AG04450 (cell line): ENCODE measurements around the gene MYO1F. TPM values are rescaled to one million over a fixed set of nuclear protein-coding genes. Genes with fewer than 3 reads are reported as not detected.
"Not testable (repeated sequence)": the region's sequence is repeated elsewhere in the genome, so short reads cannot be mapped to it uniquely, and the experiment has no call there.

Experiments
- CTCF ChIA-PET: fragments of 300-600, 350-600 bp; formaldehyde crosslinking; extraction: SDS; loops from one replicate; lab custom pipeline; 2022; ENCODE audit warnings: antibody characterized with exemption, inconsistent platforms; lab: Charles Lee
- POLR2A ChIA-PET: fragments of 350-600 bp; formaldehyde crosslinking; extraction: SDS; loops from one replicate; lab custom pipeline; 2021; ENCODE audit warnings: antibody characterized with exemption, inconsistent platforms; lab: Yijun Ruan, JAX
- DNase-seq: peaks from one replicate; pipeline ENCODE4 v3.0.0-alpha.2; 2011; ENCODE audit warnings: low read depth, low spot score
- H3K27ac ChIP-seq: one replicate; pipeline ENCODE4 v1.5.1; 2012; ENCODE audit warnings: low read depth, low read length, control low read depth
- H3K27me3 ChIP-seq: one replicate; pipeline ENCODE4 v1.6.0; 2012; ENCODE audit warnings: low read length; ENCODE audit not compliant: control insufficient read depth, insufficient read depth
- H3K4me3 ChIP-seq: 2 replicates; pipeline ENCODE4 v1.5.1; 2011; ENCODE audit warnings: mild to moderate bottlenecking, low read depth, low read length, control low read depth
- H3K9me3 ChIP-seq: 2 replicates; pipeline ENCODE4 v1.5.1; 2012; ENCODE audit warnings: low read length; ENCODE audit not compliant: control insufficient read depth, insufficient read depth
- polyA plus RNA-seq: library from polyadenylated mRNA; depleted of rRNA; stranded (reverse); fragments of >200 nt; gene quantifications from 2 replicates; pipeline ENCODE4 v1.2.3, GENCODE V29; 2011
- TF ChIP-seq, protein P1 (sequence below): IDR thresholded peaks from 2 replicates; pipeline ENCODE4 v1.5.1; 2011; ENCODE audit warnings: low read depth, low read length, control low read depth, inconsistent platforms

Gene MYO1F
- polyA plus RNA-seq, 1 experiment = 0.10 TPM

- DNase-seq = no peak
- Histone ChIP-seq H3K27ac (no peak overlapping the region), H3K9me3 (no peaks in the 10 kb centered on the region; the same call in 1 of the 2 replicates), H3K4me3 (no peak overlapping the region), H3K27me3 (no peaks in the 10 kb centered on the region)
- ChIA-PET CTCF (interaction anchor here (0.5 to 1.7 kb wide), 3 partner anchors 10 to 48 kb away, joined by 3 to 12 read pairs (median 5); no protein-coding TSS in a partner anchor), POLR2A (no interaction called here)
- TF ChIP-seq, protein P1, sequence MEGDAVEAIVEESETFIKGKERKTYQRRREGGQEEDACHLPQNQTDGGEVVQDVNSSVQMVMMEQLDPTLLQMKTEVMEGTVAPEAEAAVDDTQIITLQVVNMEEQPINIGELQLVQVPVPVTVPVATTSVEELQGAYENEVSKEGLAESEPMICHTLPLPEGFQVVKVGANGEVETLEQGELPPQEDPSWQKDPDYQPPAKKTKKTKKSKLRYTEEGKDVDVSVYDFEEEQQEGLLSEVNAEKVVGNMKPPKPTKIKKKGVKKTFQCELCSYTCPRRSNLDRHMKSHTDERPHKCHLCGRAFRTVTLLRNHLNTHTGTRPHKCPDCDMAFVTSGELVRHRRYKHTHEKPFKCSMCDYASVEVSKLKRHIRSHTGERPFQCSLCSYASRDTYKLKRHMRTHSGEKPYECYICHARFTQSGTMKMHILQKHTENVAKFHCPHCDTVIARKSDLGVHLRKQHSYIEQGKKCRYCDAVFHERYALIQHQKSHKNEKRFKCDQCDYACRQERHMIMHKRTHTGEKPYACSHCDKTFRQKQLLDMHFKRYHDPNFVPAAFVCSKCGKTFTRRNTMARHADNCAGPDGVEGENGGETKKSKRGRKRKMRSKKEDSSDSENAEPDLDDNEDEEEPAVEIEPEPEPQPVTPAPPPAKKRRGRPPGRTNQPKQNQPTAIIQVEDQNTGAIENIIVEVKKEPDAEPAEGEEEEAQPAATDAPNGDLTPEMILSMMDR = no peak
These were observed 9.6 kb downstream of the MYO1F start for GRCh38 chr19:8567522-8568172.

GRCh38 chr19:8566855-8567254, 10.4 kb downstream of the MYO1F start:
- Histone ChIP-seq H3K27me3 (no peaks in the 10 kb centered on the region), H3K27ac (no peak overlapping the region), H3K4me3 (no peak overlapping the region), H3K9me3 (no peaks in the 10 kb centered on the region; the same call in 1 of the 2 replicates)
- ChIA-PET POLR2A (no interaction called here), CTCF (interaction anchor here (1.7 kb wide), 2 partner anchors 11 to 14 kb away, joined by 3 to 12 read pairs; no protein-coding TSS in a partner anchor)
- no peak for DNase-seq
- TF ChIP-seq, protein P1 = no peak

DNA sequence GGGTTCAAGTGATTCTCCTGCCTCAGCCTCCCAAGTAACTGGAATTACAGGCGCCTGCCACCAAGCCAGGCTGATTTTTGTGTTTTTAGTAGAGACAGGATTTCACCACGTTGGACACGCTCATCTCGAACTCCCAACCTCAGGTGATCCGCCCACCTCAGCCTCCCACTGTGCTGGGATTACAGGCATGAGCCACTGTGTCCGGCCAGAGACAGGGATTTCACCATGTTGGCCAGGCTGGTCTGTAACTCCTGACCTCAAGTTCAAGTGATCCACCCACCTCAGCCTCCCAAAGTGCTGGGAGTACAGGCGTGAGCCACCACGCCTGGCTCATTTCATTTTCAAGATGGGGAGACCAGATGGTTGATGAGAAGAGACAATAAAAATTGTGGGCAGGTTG, 12.4 kb downstream of the MYO1F start:
- H3K27ac ChIP-seq, DNase-seq, H3K4me3 ChIP-seq, POLR2A ChIA-PET, H3K9me3 ChIP-seq, H3K27me3 ChIP-seq: not testable (repeated sequence)
- CTCF ChIA-PET = interaction anchor here (1.4 kb wide), 1 partner anchor 14 kb away, joined by 4 read pairs; no protein-coding TSS in a partner anchor

DNA sequence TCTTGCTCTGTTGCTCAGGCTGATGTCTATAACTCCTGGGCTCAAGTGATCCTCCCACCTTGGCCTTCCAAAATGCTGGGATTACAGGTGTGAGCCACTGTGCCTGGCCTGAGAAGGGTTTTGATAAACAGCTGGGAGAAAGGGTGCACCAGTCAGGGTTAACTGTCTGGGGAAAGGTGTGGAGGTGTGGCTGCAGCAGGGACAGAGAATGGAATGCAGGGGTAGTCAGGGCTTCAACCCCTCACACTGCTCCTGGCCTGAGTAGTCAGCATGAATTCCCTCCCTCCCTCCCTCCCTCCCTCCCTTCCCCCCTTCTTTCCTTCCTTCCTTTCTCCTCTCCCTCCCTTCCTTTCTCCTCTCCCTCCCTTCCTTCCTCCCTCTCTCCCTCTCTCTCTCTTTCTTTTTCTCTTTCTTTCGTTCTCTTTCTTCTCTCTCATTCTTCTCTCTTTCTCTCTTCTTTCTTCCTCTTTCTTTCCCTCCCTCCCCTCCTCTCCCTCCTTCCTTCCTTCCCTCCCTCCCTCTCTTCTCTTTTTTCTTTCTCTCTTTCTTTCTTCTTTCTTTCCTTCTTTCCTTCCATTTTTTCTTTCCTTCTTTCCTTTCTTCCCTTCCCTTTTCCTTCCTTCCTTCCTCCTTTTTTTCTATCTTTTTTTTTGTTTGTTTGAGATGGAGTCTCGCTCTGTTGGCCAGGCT, 16.0 kb downstream of the MYO1F start:
- Histone ChIP-seq H3K27ac (no peak overlapping the region), H3K27me3 (peaks cover 3% of the 10 kb centered on the region), H3K9me3 (no peaks in the 10 kb centered on the region), H3K4me3 (no peak overlapping the region)
- POLR2A ChIA-PET = no interaction called here
- DNase-seq = no peak
- CTCF ChIA-PET = no interaction called here
- TF ChIP-seq, protein P1 = no peak

GRCh38 chr19:8558325-8558724, 18.9 kb downstream of the MYO1F start:
- ChIA-PET CTCF (interaction anchor here (1.5 to 2.3 kb wide), 2 partner anchors 20 to 22 kb away, joined by 3 to 23 read pairs; partner anchors contain the start of gene MYO1F), POLR2A (no interaction called here)
- no peak overlapping the region for H3K27ac ChIP-seq

More at GRCh38 chr19:8558325-8558724, 18.9 kb downstream of the MYO1F start:
- no peak overlapping the region for H3K4me3 ChIP-seq
- no peak for DNase-seq
- H3K27me3 ChIP-seq = peaks cover 3% of the 10 kb centered on the region
- TF ChIP-seq, protein P1 = no peak
- no peaks in the 10 kb centered on the region for H3K9me3 ChIP-seq
